ENCODE data around the gene TMEM218.

DNA sequence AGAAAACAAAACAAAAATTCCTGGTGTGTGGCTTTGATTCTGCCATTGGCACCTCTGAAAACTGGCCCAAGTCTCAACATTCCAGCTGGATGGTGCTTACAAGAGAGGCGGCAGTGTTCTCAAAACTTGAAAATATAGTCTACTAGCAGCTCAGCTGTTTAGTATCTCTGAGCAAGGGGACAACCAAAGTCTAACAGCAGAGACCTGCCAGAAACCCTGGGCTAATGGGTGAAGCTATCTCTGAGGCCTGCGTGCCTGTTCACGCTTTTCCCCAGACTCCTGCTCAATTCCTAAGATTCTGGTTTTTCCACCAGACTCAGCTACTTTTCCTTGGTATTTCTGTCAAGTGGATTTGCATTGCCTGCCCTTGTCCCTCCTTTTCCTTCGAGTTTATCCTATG, 17.9 kb downstream of the TMEM218 start:
- no peak for TF ChIP-seq POLR2A (IDR thresholded peaks at IDR 0.05)
- TF ChIP-seq, protein P1, sequence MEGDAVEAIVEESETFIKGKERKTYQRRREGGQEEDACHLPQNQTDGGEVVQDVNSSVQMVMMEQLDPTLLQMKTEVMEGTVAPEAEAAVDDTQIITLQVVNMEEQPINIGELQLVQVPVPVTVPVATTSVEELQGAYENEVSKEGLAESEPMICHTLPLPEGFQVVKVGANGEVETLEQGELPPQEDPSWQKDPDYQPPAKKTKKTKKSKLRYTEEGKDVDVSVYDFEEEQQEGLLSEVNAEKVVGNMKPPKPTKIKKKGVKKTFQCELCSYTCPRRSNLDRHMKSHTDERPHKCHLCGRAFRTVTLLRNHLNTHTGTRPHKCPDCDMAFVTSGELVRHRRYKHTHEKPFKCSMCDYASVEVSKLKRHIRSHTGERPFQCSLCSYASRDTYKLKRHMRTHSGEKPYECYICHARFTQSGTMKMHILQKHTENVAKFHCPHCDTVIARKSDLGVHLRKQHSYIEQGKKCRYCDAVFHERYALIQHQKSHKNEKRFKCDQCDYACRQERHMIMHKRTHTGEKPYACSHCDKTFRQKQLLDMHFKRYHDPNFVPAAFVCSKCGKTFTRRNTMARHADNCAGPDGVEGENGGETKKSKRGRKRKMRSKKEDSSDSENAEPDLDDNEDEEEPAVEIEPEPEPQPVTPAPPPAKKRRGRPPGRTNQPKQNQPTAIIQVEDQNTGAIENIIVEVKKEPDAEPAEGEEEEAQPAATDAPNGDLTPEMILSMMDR (IDR thresholded peaks at IDR 0.05), result no peak
